AG04449 (cell line): ENCODE results near the gene SPRR2D.

Source experiments
- CTCF ChIA-PET: fragments of 350-600 bp; formaldehyde crosslinking; extraction: SDS; loops from one replicate; lab custom pipeline; 2021; ENCODE audit warnings: antibody characterized with exemption; lab: Yijun Ruan, JAX
- POLR2A ChIA-PET: fragments of 400-600, 350-600 bp; formaldehyde crosslinking; extraction: SDS; loops from one replicate; lab custom pipeline; 2020; ENCODE audit warnings: antibody characterized with exemption, inconsistent platforms; lab: Yijun Ruan, JAX
- DNase-seq: peaks from one replicate; pipeline ENCODE4 v3.0.0-alpha.2; 2010; ENCODE audit warnings: low read depth, low spot score
- H3K4me3 ChIP-seq: 2 replicates; pipeline ENCODE4 v1.5.1; 2011; ENCODE audit warnings: low read depth, mild to moderate bottlenecking, control low read depth, low read length
- CTCF ChIP-seq: IDR thresholded peaks from one replicate; pipeline ENCODE4 v1.5.1; 2011; ENCODE audit warnings: mild to moderate bottlenecking, moderate library complexity, low read length, control low read depth, inconsistent platforms; ENCODE audit not compliant: insufficient read depth; ENCODE audit errors: missing control alignments

SPRR2D gene

GRCh38 chr1:153040950-153041631, at the start of gene SPRR2D:
Gene SPRR2D (minus strand): TSS chr1:153041120. CDS start chr1:153040346, 774 bp downstream.
- TF ChIP-seq CTCF = no peak
- H3K4me3 ChIP-seq = no peak within 1 kb of the TSS
- ChIA-PET CTCF (no interaction called here), POLR2A (no interaction called here)
- no peak for DNase-seq

- POLR2A ChIA-PET = no interaction called here
- CTCF ChIA-PET = no interaction called here
- no peak for TF ChIP-seq CTCF
- DNase-seq = no peak
- H3K4me3 ChIP-seq = no peak overlapping the region
Observed at GRCh38 chr1:153087652-153088051, 46.7 kb upstream of the SPRR2D start.

GRCh38 chr1:153081736-153082135, 40.8 kb upstream of the SPRR2D start:
- no peak overlapping the region for H3K4me3 ChIP-seq
- no peak for TF ChIP-seq CTCF
- CTCF ChIA-PET = no interaction called here
- POLR2A ChIA-PET = no interaction called here
- DNase-seq = no peak

- POLR2A ChIA-PET = no interaction called here
- CTCF ChIA-PET = no interaction called here
- no peak for DNase-seq
- TF ChIP-seq CTCF = no peak
- H3K4me3 ChIP-seq = no peak overlapping the region
Observed at GRCh38 chr1:153072806-153073726, 32.1 kb upstream of the SPRR2D start.

GRCh38 chr1:153071511-153071910, 30.6 kb upstream of the SPRR2D start, which contains the start of gene SPRR2B:
Gene SPRR2B (minus strand): TSS chr1:153071611. CDS start chr1:153070839, 772 bp downstream.
- CTCF ChIA-PET = no interaction called here
- POLR2A ChIA-PET = no interaction called here
- no peak for DNase-seq
- no peak within 1 kb of the TSS for H3K4me3 ChIP-seq
- TF ChIP-seq CTCF = no peak

GRCh38 chr1:153070243-153070642, 29.3 kb upstream of the SPRR2D start:
- no peak for TF ChIP-seq CTCF

More at GRCh38 chr1:153070243-153070642, 29.3 kb upstream of the SPRR2D start:
- POLR2A ChIA-PET = no interaction called here
- H3K4me3 ChIP-seq = no peak overlapping the region
- DNase-seq = no peak
- CTCF ChIA-PET = no interaction called here
